ENCODE data around the gene SANBR.

SANBR gene

DNA sequence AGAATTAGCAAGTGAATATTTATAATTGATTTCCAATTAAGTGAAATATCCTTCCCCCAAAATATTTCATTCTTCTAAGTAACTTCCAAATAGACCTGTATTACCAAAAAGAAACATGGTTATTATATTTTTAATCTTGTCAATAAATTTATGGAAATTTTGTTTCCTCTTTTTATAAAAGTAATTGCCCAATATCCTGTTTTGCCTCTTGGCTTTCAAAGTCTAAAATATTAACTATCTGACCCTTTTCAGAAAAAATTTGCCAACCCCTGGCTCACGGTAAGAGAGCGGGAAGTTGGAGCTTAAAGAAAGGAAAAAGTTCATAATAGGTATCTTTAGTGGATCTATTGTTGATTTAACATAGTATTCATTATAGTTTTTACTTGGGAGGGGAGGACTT is 20.4 kb upstream of the SANBR start:
- Mint-ChIP-seq H3K4me3 (no peak overlapping the region), H3K9me3 (no peaks in the 10 kb centered on the region), H3K4me1 (ENCODE audit: low read depth) (peaks cover 9% of the 10 kb centered on the region), H3K36me3 (ENCODE audit: low read depth) (peaks cover 31% of the 10 kb centered on the region), H3K27ac (no peak overlapping the region), H3K27me3 (ENCODE audit: low read depth) (no peaks in the 10 kb centered on the region)

DNA sequence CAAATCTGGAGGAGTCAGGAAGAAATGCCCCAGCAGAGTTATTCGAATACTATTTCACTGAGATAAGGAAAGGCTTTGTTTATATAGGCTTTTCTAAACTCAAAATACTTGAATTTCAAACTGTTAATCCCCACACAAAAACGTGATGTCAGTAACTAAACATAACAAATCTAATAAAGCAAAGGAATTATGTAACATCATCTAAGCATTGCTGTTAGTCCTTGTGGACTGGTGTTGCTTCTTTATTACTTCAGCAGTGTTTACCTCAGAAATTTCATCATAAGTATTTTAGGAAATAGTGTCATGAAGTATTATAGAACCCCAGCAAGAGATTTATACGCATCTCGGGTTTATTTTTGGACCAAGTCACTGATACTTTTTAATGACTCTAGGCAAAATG is 19.7 kb upstream of the SANBR start:
- H3K27ac Mint-ChIP-seq, result no peak overlapping the region
- no peak overlapping the region for H3K4me3 Mint-ChIP-seq
- H3K4me1 Mint-ChIP-seq (ENCODE audit: low read depth), result peaks cover 9% of the 10 kb centered on the region
- no peaks in the 10 kb centered on the region for H3K27me3 Mint-ChIP-seq (ENCODE audit: low read depth)
- H3K36me3 Mint-ChIP-seq (ENCODE audit: low read depth), result peaks cover 31% of the 10 kb centered on the region
- no peaks in the 10 kb centered on the region for H3K9me3 Mint-ChIP-seq

- H3K27me3 Mint-ChIP-seq (ENCODE audit: low read depth), result no peaks in the 10 kb centered on the region
- peaks cover 2% of the 10 kb centered on the region for H3K4me1 Mint-ChIP-seq (ENCODE audit: low read depth)
- no peak overlapping the region for H3K27ac Mint-ChIP-seq
- H3K9me3 Mint-ChIP-seq, result no peaks in the 10 kb centered on the region
- no peak overlapping the region for H3K4me3 Mint-ChIP-seq
- H3K36me3 Mint-ChIP-seq (ENCODE audit: low read depth), result peaks cover 7% of the 10 kb centered on the region
Observed at GRCh38 chr2:61055557-61055956, 10.1 kb upstream of the SANBR start.

DNA sequence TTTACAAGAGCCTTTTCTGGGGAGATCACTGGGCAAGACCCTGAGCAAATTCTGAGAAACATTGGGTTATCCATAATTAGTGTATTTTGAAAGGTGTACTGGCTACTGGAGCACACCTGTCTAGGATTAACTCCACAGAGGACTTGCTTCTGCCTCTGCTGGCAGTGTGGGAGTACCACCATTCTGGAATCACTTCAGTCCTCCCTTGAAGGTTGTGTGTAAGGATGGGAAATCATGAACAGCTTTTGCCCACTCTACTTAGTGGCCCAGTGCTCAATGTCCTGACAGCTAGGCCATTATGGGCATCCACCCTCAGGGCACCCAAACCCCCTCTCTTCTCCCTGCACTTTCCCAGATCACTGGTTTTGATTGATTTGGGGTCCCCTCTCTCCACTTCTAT is 8.1 kb upstream of the SANBR start:
- peaks cover 2% of the 10 kb centered on the region for H3K4me1 Mint-ChIP-seq (ENCODE audit: low read depth)
- H3K36me3 Mint-ChIP-seq (ENCODE audit: low read depth), result peaks cover 7% of the 10 kb centered on the region
- H3K27me3 Mint-ChIP-seq (ENCODE audit: low read depth), result no peaks in the 10 kb centered on the region
- H3K9me3 Mint-ChIP-seq, result no peaks in the 10 kb centered on the region
- no peak overlapping the region for H3K27ac Mint-ChIP-seq
- H3K4me3 Mint-ChIP-seq, result no peak overlapping the region

GRCh38 chr2:61059382-61059781 is 6.3 kb upstream of the SANBR start:
- Mint-ChIP-seq H3K27me3 (ENCODE audit: low read depth) (no peaks in the 10 kb centered on the region), H3K4me3 (no peak overlapping the region), H3K9me3 (no peaks in the 10 kb centered on the region), H3K4me1 (ENCODE audit: low read depth) (peaks cover 2% of the 10 kb centered on the region), H3K27ac (no peak overlapping the region), H3K36me3 (ENCODE audit: low read depth) (peaks cover 7% of the 10 kb centered on the region)

DNA sequence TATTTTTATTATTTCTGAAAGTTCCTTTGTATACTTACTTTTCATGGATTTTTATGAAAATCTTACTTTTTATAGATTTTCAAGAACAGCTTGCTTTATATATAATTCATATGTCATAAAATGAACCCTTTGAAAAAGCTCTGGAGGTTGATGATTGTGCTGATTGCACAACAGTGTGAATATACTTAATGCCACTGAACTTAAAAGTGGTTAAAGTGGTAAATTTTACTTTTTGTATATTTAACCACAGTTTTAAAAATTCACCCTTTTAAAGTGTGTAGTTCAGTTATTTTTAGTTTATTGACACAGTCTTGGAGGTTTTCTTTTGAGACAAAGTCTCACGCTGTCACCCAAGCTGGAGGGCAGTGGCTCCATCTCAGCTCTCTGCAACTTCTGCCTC is 8.4 kb downstream of the SANBR start:
- Mint-ChIP-seq H3K27ac (no peak overlapping the region), H3K36me3 (ENCODE audit: low read depth) (peaks cover 3% of the 10 kb centered on the region), H3K9me3 (no peaks in the 10 kb centered on the region), H3K4me3 (no peak overlapping the region), H3K27me3 (ENCODE audit: low read depth) (no peaks in the 10 kb centered on the region), H3K4me1 (ENCODE audit: low read depth) (no peaks in the 10 kb centered on the region)

GRCh38 chr2:61085883-61086282 is 20.2 kb downstream of the SANBR start:
- Mint-ChIP-seq H3K36me3 (ENCODE audit: low read depth) (peaks cover 9% of the 10 kb centered on the region), H3K4me1 (ENCODE audit: low read depth) (no peaks in the 10 kb centered on the region), H3K4me3 (no peak overlapping the region), H3K27me3 (ENCODE audit: low read depth) (no peaks in the 10 kb centered on the region), H3K27ac (no peak overlapping the region), H3K9me3 (no peaks in the 10 kb centered on the region)

DNA sequence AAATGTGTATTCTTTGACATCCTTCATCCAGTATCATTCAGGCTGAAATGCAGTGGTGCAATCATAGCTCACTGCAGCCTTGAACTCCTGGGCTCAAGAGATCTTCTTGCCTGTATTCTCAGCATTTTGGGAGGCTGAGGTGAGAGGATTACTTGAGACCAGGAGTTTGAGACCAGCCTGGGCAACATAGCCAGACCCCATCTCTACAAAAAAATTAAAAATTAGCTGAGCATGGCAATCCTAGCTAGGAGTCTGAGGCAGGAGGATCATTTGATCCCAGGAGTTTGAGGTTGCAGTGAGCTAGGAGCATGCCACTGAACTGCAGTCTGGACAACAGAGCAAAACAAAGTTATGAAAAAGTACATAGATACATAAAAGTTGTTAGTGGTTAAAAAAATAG is 24.1 kb downstream of the SANBR start:
- Mint-ChIP-seq H3K4me1 (ENCODE audit: low read depth) (no peaks in the 10 kb centered on the region), H3K27ac (no peak overlapping the region), H3K36me3 (ENCODE audit: low read depth) (peaks cover 5% of the 10 kb centered on the region), H3K4me3 (no peak overlapping the region), H3K27me3 (ENCODE audit: low read depth) (no peaks in the 10 kb centered on the region), H3K9me3 (no peaks in the 10 kb centered on the region)

DNA sequence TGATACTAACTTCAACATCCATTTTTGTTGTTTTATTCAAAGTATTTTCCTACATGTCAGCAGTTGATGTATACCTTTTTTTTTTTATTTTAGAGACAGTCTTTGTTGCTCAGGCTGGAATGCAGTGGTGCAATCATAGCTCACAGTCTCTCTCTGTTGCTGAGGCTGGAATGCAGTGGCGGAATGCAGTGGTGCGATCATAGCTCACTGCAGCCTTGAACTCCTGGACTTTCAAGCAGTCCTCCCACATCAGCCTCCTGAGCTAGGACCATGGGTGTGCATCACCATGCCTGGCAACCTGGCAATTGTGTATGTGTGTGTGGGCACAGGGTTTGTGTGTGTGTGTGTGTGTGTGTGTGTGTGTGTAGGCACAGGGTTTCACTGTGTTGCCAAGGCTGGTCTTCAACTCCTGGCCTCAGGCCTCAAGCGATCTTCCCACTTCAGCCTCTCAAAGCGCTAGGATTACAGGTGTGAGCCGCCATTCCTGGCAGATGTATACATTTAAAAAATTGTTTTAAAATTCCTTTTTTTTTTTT is 24.8 kb downstream of the SANBR start:
- Mint-ChIP-seq H3K4me1 (ENCODE audit: low read depth) (no peaks in the 10 kb centered on the region), H3K27me3 (ENCODE audit: low read depth) (no peaks in the 10 kb centered on the region), H3K36me3 (ENCODE audit: low read depth) (peaks cover 5% of the 10 kb centered on the region), H3K9me3 (no peaks in the 10 kb centered on the region), H3K4me3 (no peak overlapping the region), H3K27ac (no peak overlapping the region)

DNA sequence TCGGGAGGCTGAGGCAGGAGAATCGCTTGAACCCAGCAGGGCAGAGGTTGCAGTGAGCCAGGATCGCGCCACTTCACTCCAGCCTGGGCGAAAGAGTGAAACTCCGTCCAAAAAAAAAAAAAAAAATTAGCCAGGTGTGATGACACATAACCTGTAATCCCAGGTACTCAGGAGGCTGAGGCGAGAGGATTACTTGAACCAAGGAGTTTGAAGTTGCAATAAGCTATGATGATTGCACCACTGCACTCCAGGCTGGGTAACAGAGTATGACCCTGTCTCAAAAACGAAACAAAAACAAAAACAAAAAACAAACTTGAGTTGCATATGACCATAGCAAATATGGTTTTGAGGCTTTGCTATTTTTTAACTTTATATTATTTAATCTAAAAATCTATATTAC is 25.8 kb downstream of the SANBR start:
- H3K27ac Mint-ChIP-seq, result no peak overlapping the region
- H3K4me1 Mint-ChIP-seq (ENCODE audit: low read depth), result peaks cover 2% of the 10 kb centered on the region
- no peak overlapping the region for H3K4me3 Mint-ChIP-seq
- H3K27me3 Mint-ChIP-seq (ENCODE audit: low read depth), result no peaks in the 10 kb centered on the region
- H3K9me3 Mint-ChIP-seq, result no peaks in the 10 kb centered on the region
- peaks cover 5% of the 10 kb centered on the region for H3K36me3 Mint-ChIP-seq (ENCODE audit: low read depth)

DNA sequence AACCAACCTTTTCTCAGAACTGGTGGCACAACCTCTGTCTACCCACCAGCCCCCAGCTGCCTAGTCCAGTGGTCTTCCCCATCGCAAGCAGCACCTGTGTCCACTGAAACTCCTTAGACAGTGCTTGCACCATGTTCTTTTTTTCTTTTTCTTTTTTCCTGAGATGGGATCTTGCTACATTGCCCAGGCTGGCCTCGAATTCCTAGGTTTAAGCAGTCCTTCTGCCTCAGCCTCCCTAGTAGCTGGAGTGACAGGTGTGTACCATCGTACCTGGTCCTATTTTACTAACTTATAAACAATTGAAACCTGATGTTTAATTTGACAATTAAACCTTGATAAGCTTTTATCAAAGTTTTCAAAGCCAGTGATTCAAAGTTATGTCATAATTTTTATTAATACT is 30.8 kb downstream of the SANBR start:
- no peaks in the 10 kb centered on the region for H3K36me3 Mint-ChIP-seq (ENCODE audit: low read depth)
- no peaks in the 10 kb centered on the region for H3K9me3 Mint-ChIP-seq
- no peaks in the 10 kb centered on the region for H3K27me3 Mint-ChIP-seq (ENCODE audit: low read depth)
- no peak overlapping the region for H3K27ac Mint-ChIP-seq
- H3K4me3 Mint-ChIP-seq, result no peak overlapping the region
- H3K4me1 Mint-ChIP-seq (ENCODE audit: low read depth), result peaks cover 2% of the 10 kb centered on the region

DNA sequence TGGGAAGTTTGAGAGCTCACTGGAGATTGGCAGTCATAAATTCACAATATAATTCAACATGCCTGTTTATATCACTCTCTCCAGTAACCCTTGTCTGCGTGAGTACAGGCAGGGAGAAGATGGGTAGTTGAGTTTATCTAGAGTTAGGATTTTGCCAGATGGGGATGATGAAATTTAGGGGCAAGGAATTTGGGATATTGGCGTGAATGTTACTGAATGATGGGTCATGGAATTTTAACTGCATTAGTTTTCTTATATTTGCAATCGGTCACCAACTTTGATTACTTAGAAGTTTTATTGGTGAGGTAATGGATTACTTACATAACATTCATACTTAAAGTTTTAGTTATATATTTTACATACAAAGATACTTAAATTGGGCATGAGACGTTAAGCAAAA is 35.1 kb downstream of the SANBR start:
- Mint-ChIP-seq H3K4me1 (ENCODE audit: low read depth) (peaks cover 2% of the 10 kb centered on the region), H3K9me3 (no peaks in the 10 kb centered on the region), H3K36me3 (ENCODE audit: low read depth) (peaks cover 4% of the 10 kb centered on the region), H3K27ac (no peak overlapping the region), H3K27me3 (ENCODE audit: low read depth) (no peaks in the 10 kb centered on the region), H3K4me3 (no peak overlapping the region)

DNA sequence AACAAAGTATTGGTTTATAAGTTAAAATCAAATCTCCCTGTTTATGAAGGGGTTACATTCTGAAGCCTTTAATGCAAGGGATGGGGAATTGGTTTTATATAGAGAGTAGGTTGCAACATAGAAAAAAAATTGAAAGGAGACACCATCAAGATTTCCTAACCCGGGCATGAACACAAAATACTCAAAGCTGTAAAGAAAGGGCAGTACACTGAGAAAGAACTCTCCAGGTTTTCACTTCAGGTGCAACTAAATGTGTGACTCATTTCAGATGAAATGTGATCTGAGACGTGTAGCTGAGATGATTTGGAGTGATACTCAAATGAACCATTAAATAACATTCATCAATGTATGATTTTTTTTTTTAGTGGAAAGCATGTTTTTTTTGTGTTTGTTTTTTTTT is 43.6 kb downstream of the SANBR start:
- Mint-ChIP-seq H3K4me1 (ENCODE audit: low read depth) (no peaks in the 10 kb centered on the region), H3K4me3 (no peak overlapping the region), H3K9me3 (peaks cover 8% of the 10 kb centered on the region), H3K27me3 (ENCODE audit: low read depth) (no peaks in the 10 kb centered on the region), H3K27ac (no peak overlapping the region), H3K36me3 (ENCODE audit: low read depth) (peaks cover 8% of the 10 kb centered on the region)

DNA sequence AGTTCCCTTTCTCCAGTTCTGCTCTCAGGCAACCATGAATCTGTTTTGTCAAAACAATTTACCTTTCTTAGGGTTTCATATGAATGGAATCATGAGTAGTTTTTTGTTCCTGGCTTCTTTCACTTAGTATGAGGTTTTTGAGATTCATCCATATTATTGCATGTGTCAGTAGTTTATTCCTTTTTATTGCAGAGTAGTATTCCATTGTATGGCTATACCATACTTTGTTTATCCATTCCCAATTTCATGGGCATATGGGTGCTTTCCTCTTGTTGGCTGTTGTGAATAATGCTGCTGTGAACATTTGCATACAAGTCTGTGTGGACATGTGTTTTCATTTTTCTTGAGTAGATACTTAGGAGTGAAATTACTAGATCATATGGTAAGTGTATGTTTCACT is 46.0 kb downstream of the SANBR start:
- H3K36me3 Mint-ChIP-seq (ENCODE audit: low read depth), result peaks cover 8% of the 10 kb centered on the region
- no peak overlapping the region for H3K4me3 Mint-ChIP-seq
- peaks cover 8% of the 10 kb centered on the region for H3K9me3 Mint-ChIP-seq
- H3K27me3 Mint-ChIP-seq (ENCODE audit: low read depth), result no peaks in the 10 kb centered on the region
- H3K4me1 Mint-ChIP-seq (ENCODE audit: low read depth), result no peaks in the 10 kb centered on the region
- H3K27ac Mint-ChIP-seq, result no peak overlapping the region

DNA sequence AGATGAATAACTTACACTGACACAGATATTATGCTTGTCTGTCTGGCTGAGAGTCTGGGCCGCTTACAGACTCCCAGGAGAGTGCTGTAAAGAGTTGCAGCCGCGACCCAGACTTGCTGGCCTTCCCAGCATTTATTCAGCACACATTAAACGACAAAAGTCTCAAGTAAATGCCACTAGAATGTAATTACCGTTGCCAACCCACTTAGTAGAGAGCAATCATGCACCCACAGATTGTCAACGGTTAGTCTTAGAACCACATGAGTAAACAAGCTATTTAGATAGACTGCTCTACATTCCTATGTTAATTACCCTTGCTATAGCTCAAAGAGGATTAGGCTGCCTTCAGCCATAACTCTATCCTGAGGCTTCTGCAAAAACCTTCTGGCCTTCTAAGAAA is 48.5 kb downstream of the SANBR start:
- H3K4me1 Mint-ChIP-seq (ENCODE audit: low read depth), result no peaks in the 10 kb centered on the region
- no peak overlapping the region for H3K27ac Mint-ChIP-seq
- peaks cover 8% of the 10 kb centered on the region for H3K9me3 Mint-ChIP-seq
- no peak overlapping the region for H3K4me3 Mint-ChIP-seq
- peaks cover 12% of the 10 kb centered on the region for H3K36me3 Mint-ChIP-seq (ENCODE audit: low read depth)
- no peaks in the 10 kb centered on the region for H3K27me3 Mint-ChIP-seq (ENCODE audit: low read depth)
